ENCODE data around the gene C22orf23. TPM values are rescaled to one million over a fixed set of nuclear protein-coding genes. Genes with fewer than 3 reads are reported as not detected.
"Not testable (repeated sequence)": the region's sequence is repeated elsewhere in the genome, so short reads cannot be mapped to it uniquely, and the experiment has no call there.

The C22orf23 gene
- total RNA-seq, 1 experiment from 2014 or later, result 0.52 TPM

GRCh38 chr22:37951305-37951704 is 2.1 kb downstream of the C22orf23 start:
- no peak for TF ChIP-seq CTCF (IDR thresholded peaks at IDR 0.05; ENCODE audit: unreplicated experiment)
- BruUV-seq (replicated peaks), result no TSS peak
- Mint-ChIP-seq H3K9me3 (ENCODE audit: low read depth, unreplicated experiment) (no peaks in the 10 kb centered on the region), H3K27ac (ENCODE audit: unreplicated experiment) (no peak overlapping the region), H3K36me3 (ENCODE audit: insufficient read depth, unreplicated experiment) (peaks cover 26% of the 10 kb centered on the region), H3K27me3 (ENCODE audit: unreplicated experiment) (no peaks in the 10 kb centered on the region), H3K4me3 (ENCODE audit: low read depth, unreplicated experiment) (no peak overlapping the region), H3K4me1 (ENCODE audit: low read depth, unreplicated experiment) (peaks cover 23% of the 10 kb centered on the region)
- DNase-seq, result no peak
- CTCF ChIA-PET, result no interaction called here
- intact Hi-C loops (cut with micrococcal nuclease; ENCODE audit: unreplicated experiment), result no loop called here

- peaks cover 28% of the 10 kb centered on the region for H3K36me3 Mint-ChIP-seq (ENCODE audit: insufficient read depth, unreplicated experiment)
- intact Hi-C loops (cut with micrococcal nuclease; ENCODE audit: unreplicated experiment); H3K27ac Mint-ChIP-seq (ENCODE audit: unreplicated experiment); H3K4me3 Mint-ChIP-seq (ENCODE audit: low read depth, unreplicated experiment); BruUV-seq (replicated peaks); H3K9me3 Mint-ChIP-seq (ENCODE audit: low read depth, unreplicated experiment); DNase-seq; H3K27me3 Mint-ChIP-seq (ENCODE audit: unreplicated experiment); H3K4me1 Mint-ChIP-seq (ENCODE audit: low read depth, unreplicated experiment): not testable (repeated sequence)
- CTCF ChIA-PET, result interaction anchor here (0.5 kb wide), 1 partner anchor 90 kb away, joined by 5 read pairs; no protein-coding TSS in a partner anchor
These were observed 6.1 kb downstream of the C22orf23 start for GRCh38 chr22:37947142-37947795.

GRCh38 chr22:37944423-37944822 is 9.0 kb downstream of the C22orf23 start:
- CTCF ChIA-PET, result interaction anchor here (2.2 kb wide), 1 partner anchor 9 kb away, joined by 8 read pairs; the partner anchor contains the start of genes C22orf23 and POLR2F
- H3K27ac Mint-ChIP-seq (ENCODE audit: unreplicated experiment); H3K4me3 Mint-ChIP-seq (ENCODE audit: low read depth, unreplicated experiment); intact Hi-C loops (cut with micrococcal nuclease; ENCODE audit: unreplicated experiment); BruUV-seq (replicated peaks); H3K4me1 Mint-ChIP-seq (ENCODE audit: low read depth, unreplicated experiment); H3K9me3 Mint-ChIP-seq (ENCODE audit: low read depth, unreplicated experiment); H3K27me3 Mint-ChIP-seq (ENCODE audit: unreplicated experiment); DNase-seq: not testable (repeated sequence)
- H3K36me3 Mint-ChIP-seq (ENCODE audit: insufficient read depth, unreplicated experiment), result peaks cover 55% of the 10 kb centered on the region

GRCh38 chr22:37943825-37944198 is 9.6 kb downstream of the C22orf23 start:
- CTCF ChIA-PET, result interaction anchor here (2.2 kb wide), 1 partner anchor 10 kb away, joined by 8 read pairs; the partner anchor contains the start of genes C22orf23 and POLR2F
- no peaks in the 10 kb centered on the region for H3K4me1 Mint-ChIP-seq (ENCODE audit: low read depth, unreplicated experiment)
- intact Hi-C loops (cut with micrococcal nuclease; ENCODE audit: unreplicated experiment), result no loop called here
- no peak for DNase-seq
- no peak overlapping the region for H3K4me3 Mint-ChIP-seq (ENCODE audit: low read depth, unreplicated experiment)
- peaks cover 60% of the 10 kb centered on the region for H3K36me3 Mint-ChIP-seq (ENCODE audit: insufficient read depth, unreplicated experiment)
- no peak overlapping the region for H3K27ac Mint-ChIP-seq (ENCODE audit: unreplicated experiment)
- TF ChIP-seq CTCF (IDR thresholded peaks at IDR 0.05; ENCODE audit: unreplicated experiment), result no peak
- H3K27me3 Mint-ChIP-seq (ENCODE audit: unreplicated experiment), result no peaks in the 10 kb centered on the region
- BruUV-seq (replicated peaks), result TSS peak; percentile 13
- H3K9me3 Mint-ChIP-seq (ENCODE audit: low read depth, unreplicated experiment), result no peaks in the 10 kb centered on the region

- no peaks in the 10 kb centered on the region for H3K27me3 Mint-ChIP-seq (ENCODE audit: unreplicated experiment)
- TF ChIP-seq CTCF (IDR thresholded peaks at IDR 0.05; ENCODE audit: unreplicated experiment), result no peak
- intact Hi-C loops (cut with micrococcal nuclease; ENCODE audit: unreplicated experiment), result no loop called here
- CTCF ChIA-PET, result interaction anchor here (2.2 kb wide), 1 partner anchor 11 kb away, joined by 8 read pairs; the partner anchor contains the start of genes C22orf23 and POLR2F
- no peak for DNase-seq
- H3K4me3 Mint-ChIP-seq (ENCODE audit: low read depth, unreplicated experiment), result no peak overlapping the region
- H3K27ac Mint-ChIP-seq (ENCODE audit: unreplicated experiment), result no peak overlapping the region
- peaks cover 64% of the 10 kb centered on the region for H3K36me3 Mint-ChIP-seq (ENCODE audit: insufficient read depth, unreplicated experiment)
- no peaks in the 10 kb centered on the region for H3K4me1 Mint-ChIP-seq (ENCODE audit: low read depth, unreplicated experiment)
- no TSS peak for BruUV-seq (replicated peaks)
- no peaks in the 10 kb centered on the region for H3K9me3 Mint-ChIP-seq (ENCODE audit: low read depth, unreplicated experiment)
These were observed 10.1 kb downstream of the C22orf23 start for GRCh38 chr22:37943136-37943824.
